Kidney (tissue), 14 donors: ENCODE measurements around the gene KCNC1. TPM values are rescaled to one million over a fixed set of nuclear protein-coding genes. Genes with fewer than 3 reads are reported as not detected.
A peak's percentile ranks its signal among the peaks of the same experiment; 100 is the strongest.

Experiments used
- DNase-seq, 5 donors: peaks; one replicate each; pipeline ENCODE4 v3.0.0-alpha.2; 2013 to 2020
- FAIRE-seq: peaks from 2 replicates; lab custom pipeline; 2012; peaks lifted over from hg19 to GRCh38; lab: Jason Lieb, UNC
- H3K27ac ChIP-seq, 2 donors: one replicate each; pipeline ENCODE4 v1.7.0; 2013; ENCODE audit warnings: low read depth in 2 of 2, low read length in 2 of 2, inconsistent platforms in 1 of 2
- H3K27me3 ChIP-seq: one replicate; pipeline ENCODE4 v1.7.1; 2013; ENCODE audit warnings: low read length, inconsistent platforms; ENCODE audit not compliant: control insufficient read depth, insufficient read depth
- H3K36me3 ChIP-seq, 3 donors: one replicate each; pipeline versions ENCODE4 v1.7.0 to v1.7.1; 2013; ENCODE audit warnings: low read length in 3 of 3, control low read depth in 1 of 3, inconsistent platforms in 1 of 3; ENCODE audit not compliant: insufficient read depth in 3 of 3, control insufficient read depth in 2 of 3
- H3K4me1 ChIP-seq, 3 donors: one replicate each; pipeline versions ENCODE4 v1.7.0 to v1.7.1; 2013; ENCODE audit warnings: low read length in 3 of 3, inconsistent platforms in 1 of 3, low read depth in 1 of 3; ENCODE audit not compliant: control insufficient read depth in 2 of 3, insufficient read depth in 2 of 3
- H3K4me3 ChIP-seq, 3 donors: one replicate each; pipeline versions ENCODE4 v1.7.0 to v1.8.1; 2013; ENCODE audit warnings: low read length in 3 of 3, control low read depth in 1 of 3, inconsistent platforms in 1 of 3
- H3K9ac ChIP-seq, 3 donors: one replicate each; pipeline versions ENCODE4 v1.7.0 to v1.7.1; 2013; ENCODE audit warnings: low read length in 3 of 3, control low read depth in 1 of 3, inconsistent platforms in 1 of 3
- H3K9me3 ChIP-seq, 3 donors: one replicate each; pipeline versions ENCODE4 v1.7.0 to v1.7.1; 2013; ENCODE audit warnings: low read length in 3 of 3, control low read depth in 1 of 3, inconsistent platforms in 1 of 3; ENCODE audit not compliant: control insufficient read depth in 2 of 3, insufficient read depth in 1 of 3
- CTCF ChIP-seq: IDR thresholded peaks from 3 replicates; pipeline ENCODE4 v1.5.1; 2012; ENCODE audit warnings: mild to moderate bottlenecking, moderate library complexity, borderline replicate concordance; ENCODE audit not compliant: insufficient read depth; ENCODE audit errors: extremely low read depth
- intact Hi-C: fragments of 100-400 bp; cut with DNase I; formaldehyde crosslinking; loops from one replicate; pipeline ENCODE4 v1.11.1; 2022
- polyA plus RNA-seq: library from polyadenylated mRNA; stranded (reverse); fragments of 350-450 nt; fragmentation: Illumina TruSeq; extraction: RNeasy Lipid Tissue Mini Kit (QIAGEN cat#74804); gene quantifications from one replicate; pipeline ENCODE4 v1.2.3, GENCODE V29; 2014; ENCODE audit warnings: low read depth, low replicate concordance; ENCODE audit not compliant: insufficient read depth
- total RNA-seq: library from RNA; stranded (reverse); fragmentation: NEBNext Ultra II Directional; extraction: Animal tissue kit (Norgen Biotek cat#: 25700); gene quantifications from one replicate; pipeline ENCODE4 v1.2.1, GENCODE V29; 2021
- donor health status: control.
- donor health status: control.
- donor health status: control.
- donor health status: control.
- donor health status: control.
- donor health status: DM: yes; HTN: yes; CAD: no.
- donor health status: Normal renal cell carcinoma (clear cell type).

Gene KCNC1
- total and polyA plus RNA-seq, 2 donors from 2014 or later, result 0.03 TPM; not detected in 1

- no peak overlapping the region for H3K4me3 ChIP-seq
- no peaks in the 10 kb centered on the region for H3K4me1 ChIP-seq
- FAIRE-seq (no peak), DNase-seq (peak in 1 of 5 donors; percentile 28)
- no peaks in the 10 kb centered on the region for H3K27me3 ChIP-seq
- H3K9me3 ChIP-seq, result no peaks in the 10 kb centered on the region
- no peak overlapping the region for H3K27ac ChIP-seq
- TF ChIP-seq CTCF, result no peak
- intact Hi-C loops, result no loop called here
- no peaks in the 10 kb centered on the region for H3K36me3 ChIP-seq
- no peak overlapping the region for H3K9ac ChIP-seq
Observed at GRCh38 chr11:17753641-17754040, 19.1 kb downstream of the KCNC1 start.

GRCh38 chr11:17755891-17756290, 21.3 kb downstream of the KCNC1 start:
- Histone ChIP-seq H3K36me3 (no peaks in the 10 kb centered on the region), H3K9me3 (no peaks in the 10 kb centered on the region), H3K27ac (no peak overlapping the region), H3K27me3 (no peaks in the 10 kb centered on the region), H3K4me1 (no peaks in the 10 kb centered on the region), H3K4me3 (no peak overlapping the region), H3K9ac (no peak overlapping the region)
- no peak for TF ChIP-seq CTCF
- intact Hi-C loops, result no loop called here
- FAIRE-seq (no peak), DNase-seq (no peak)

DNA sequence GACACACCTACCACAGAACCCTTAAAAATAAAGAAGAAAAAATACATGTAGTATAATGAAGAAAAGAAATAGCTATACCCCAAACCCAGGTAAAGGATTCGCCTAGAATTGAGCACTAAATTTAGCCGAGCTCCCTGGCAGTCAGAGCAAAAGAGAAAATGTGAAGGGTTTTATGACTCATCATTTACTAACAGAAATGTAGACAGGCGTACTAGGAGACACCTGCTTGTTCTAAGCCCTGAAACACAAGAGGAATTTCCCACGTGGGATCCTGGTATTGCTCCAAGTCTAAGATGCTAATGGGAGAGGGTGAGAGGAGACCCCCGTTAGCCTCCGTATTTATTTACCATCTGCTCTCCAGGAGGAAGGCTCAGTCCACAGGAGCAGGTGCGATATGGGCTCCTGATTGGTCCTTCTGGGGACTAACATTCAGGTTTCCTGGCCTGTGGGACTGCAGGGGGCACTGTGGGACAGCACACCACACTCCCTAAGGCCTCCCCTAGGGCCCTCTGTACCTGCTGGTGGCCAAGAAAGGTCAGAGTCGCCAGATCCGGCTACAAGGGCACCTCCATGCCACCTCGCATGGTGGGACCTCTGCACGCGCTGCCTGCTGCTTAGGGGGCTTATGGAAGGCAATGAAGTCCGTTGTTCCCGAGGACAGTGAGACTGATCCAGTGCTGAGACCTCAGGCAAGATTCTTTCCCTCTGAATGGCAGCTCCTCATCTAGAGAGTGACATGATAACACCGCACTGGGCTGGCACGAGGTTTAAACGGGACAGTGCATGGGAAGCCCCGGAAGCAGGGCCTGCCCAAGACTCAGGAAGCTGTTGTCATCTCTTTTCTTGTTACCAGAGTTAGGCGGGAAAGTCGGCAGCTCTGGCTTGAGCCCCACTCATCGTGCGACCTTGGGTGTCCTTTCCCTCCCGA, 25.8 kb downstream of the KCNC1 start:
- no peak for FAIRE-seq
- no peak overlapping the region for H3K9ac ChIP-seq
- no peak overlapping the region for H3K4me3 ChIP-seq
- H3K9me3 ChIP-seq, result no peaks in the 10 kb centered on the region
- H3K36me3 ChIP-seq, result no peaks in the 10 kb centered on the region
- no peak overlapping the region for H3K27ac ChIP-seq
- H3K4me1 ChIP-seq, result no peaks in the 10 kb centered on the region
- no peaks in the 10 kb centered on the region for H3K27me3 ChIP-seq
- TF ChIP-seq CTCF, result peak; percentile 59
- peak in 3 of 5 donors; percentile 29 to 39 (median 34) for DNase-seq
- intact Hi-C loops, result no loop called here
